Thyroid gland (tissue), 4 donors: ENCODE measurements around the gene NHLRC4. TPM values are rescaled to one million over a fixed set of nuclear protein-coding genes. Genes with fewer than 3 reads are reported as not detected.

Experiments used
- DNase-seq, 2 donors: peaks; one replicate each; pipeline ENCODE4 v3.0.0-alpha.2; 2019
- H3K27ac ChIP-seq, 3 donors: fragments of 200-600 bp; sonication (generic); 1 replicate in 2 of 3; 2 replicates in 1 of 3; pipeline ENCODE4 v1.5.1; 2016 to 2019; ENCODE audit warnings: mild to moderate bottlenecking in 1 of 3, moderate library complexity in 1 of 3
- H3K27me3 ChIP-seq: fragments of 200-600 bp; sonication (generic); one replicate; pipeline ENCODE4 v1.5.1; 2019
- H3K36me3 ChIP-seq, 2 donors: fragments of 200-600 bp; sonication (generic); one replicate each; pipeline ENCODE4 v1.5.1; 2016 to 2019
- H3K4me1 ChIP-seq, 2 donors: fragments of 200-600 bp; sonication (generic); one replicate each; pipeline ENCODE4 v1.5.1; 2017 to 2019
- H3K4me3 ChIP-seq, 3 donors: fragments of 200-600 bp; sonication (generic); replicated peaks in 1 of 3; 1 replicate in 2 of 3; 2 replicates in 1 of 3; pipeline ENCODE4 v1.5.1; 2016; ENCODE audit warnings: mild to moderate bottlenecking in 1 of 3
- H3K9me3 ChIP-seq: fragments of 200-600 bp; sonication (generic); one replicate; pipeline ENCODE4 v1.5.1; 2017
- POLR2A ChIP-seq, 2 donors: fragments of 450-650 bp; IDR thresholded peaks; one replicate each; pipeline ENCODE4 v1.6.1; 2017; ENCODE audit warnings: antibody characterized with exemption in 2 of 2, mild to moderate bottlenecking in 2 of 2, moderate library complexity in 1 of 2
- WGBS, 2 donors: methylation state at CpG; one replicate each; pipeline ENCODE4 v1.1.5; 2017; 5-methylcytosine and 5-hydroxymethylcytosine counted together
- intact Hi-C: fragments of 100-400 bp; cut with DNase I; formaldehyde crosslinking; loops from one replicate; pipeline ENCODE4 v1.15.1; 2023
- total RNA-seq, 4 donors: library from RNA; depleted of rRNA; stranded (reverse); fragments of >200 nt; gene quantifications; one replicate each; pipeline ENCODE4 v1.2.3, GENCODE V29; 2016
- TF ChIP-seq, protein P1 (sequence below), 6 experiments: fragments of 200-600 bp in 3 of 6; fragments of 450-650 bp in 3 of 6; sonication (generic) in 3 of 6; IDR thresholded peaks; one replicate each; pipeline ENCODE4 v1.5.1; 2016 to 2019; ENCODE audit warnings: antibody characterized with exemption in 6 of 6, mild to moderate bottlenecking in 2 of 6, inconsistent platforms in 1 of 6, moderate library complexity in 1 of 6

NHLRC4 gene
- total RNA-seq, 4 donors from 2014 or later, result 0.63 to 0.81 (median 0.67) TPM; not detected in 1

DNA sequence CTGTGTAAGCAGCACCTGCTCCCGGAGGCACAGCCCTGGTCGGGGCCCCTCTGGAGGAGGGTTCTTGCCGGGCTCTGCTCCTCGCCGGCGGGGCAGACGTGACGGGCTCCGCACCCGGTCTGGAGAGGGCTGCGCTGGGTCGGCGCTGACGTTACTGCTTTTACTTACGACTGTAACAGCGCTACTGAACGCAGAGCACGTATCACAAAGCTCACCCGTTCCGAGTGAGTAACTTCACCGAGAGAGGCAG is 21.8 kb downstream of the NHLRC4 start:
- no CpG with 5 or more reads among the region's 21 CpGs for WGBS, 2 donors
- H3K36me3 ChIP-seq, result no peaks in the 10 kb centered on the region
- H3K4me1 ChIP-seq, result peaks cover 37 to 50% of the 10 kb centered on the region in 2 donors
- TF ChIP-seq POLR2A (IDR thresholded peaks at IDR 0.05), result no peak
- TF ChIP-seq, protein P1, sequence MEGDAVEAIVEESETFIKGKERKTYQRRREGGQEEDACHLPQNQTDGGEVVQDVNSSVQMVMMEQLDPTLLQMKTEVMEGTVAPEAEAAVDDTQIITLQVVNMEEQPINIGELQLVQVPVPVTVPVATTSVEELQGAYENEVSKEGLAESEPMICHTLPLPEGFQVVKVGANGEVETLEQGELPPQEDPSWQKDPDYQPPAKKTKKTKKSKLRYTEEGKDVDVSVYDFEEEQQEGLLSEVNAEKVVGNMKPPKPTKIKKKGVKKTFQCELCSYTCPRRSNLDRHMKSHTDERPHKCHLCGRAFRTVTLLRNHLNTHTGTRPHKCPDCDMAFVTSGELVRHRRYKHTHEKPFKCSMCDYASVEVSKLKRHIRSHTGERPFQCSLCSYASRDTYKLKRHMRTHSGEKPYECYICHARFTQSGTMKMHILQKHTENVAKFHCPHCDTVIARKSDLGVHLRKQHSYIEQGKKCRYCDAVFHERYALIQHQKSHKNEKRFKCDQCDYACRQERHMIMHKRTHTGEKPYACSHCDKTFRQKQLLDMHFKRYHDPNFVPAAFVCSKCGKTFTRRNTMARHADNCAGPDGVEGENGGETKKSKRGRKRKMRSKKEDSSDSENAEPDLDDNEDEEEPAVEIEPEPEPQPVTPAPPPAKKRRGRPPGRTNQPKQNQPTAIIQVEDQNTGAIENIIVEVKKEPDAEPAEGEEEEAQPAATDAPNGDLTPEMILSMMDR (IDR thresholded peaks at IDR 0.05), result no peak
- peak; percentile 55 to 61 for DNase-seq
- intact Hi-C loops, result no loop called here
- H3K4me3 ChIP-seq, result peak overlapping the region; percentile 20 to 98 (median 57)
- no peaks in the 10 kb centered on the region for H3K9me3 ChIP-seq
- H3K27me3 ChIP-seq, result no peaks in the 10 kb centered on the region
- peak overlapping the region; percentile 89 to 97 (median 92) for H3K27ac ChIP-seq

DNA sequence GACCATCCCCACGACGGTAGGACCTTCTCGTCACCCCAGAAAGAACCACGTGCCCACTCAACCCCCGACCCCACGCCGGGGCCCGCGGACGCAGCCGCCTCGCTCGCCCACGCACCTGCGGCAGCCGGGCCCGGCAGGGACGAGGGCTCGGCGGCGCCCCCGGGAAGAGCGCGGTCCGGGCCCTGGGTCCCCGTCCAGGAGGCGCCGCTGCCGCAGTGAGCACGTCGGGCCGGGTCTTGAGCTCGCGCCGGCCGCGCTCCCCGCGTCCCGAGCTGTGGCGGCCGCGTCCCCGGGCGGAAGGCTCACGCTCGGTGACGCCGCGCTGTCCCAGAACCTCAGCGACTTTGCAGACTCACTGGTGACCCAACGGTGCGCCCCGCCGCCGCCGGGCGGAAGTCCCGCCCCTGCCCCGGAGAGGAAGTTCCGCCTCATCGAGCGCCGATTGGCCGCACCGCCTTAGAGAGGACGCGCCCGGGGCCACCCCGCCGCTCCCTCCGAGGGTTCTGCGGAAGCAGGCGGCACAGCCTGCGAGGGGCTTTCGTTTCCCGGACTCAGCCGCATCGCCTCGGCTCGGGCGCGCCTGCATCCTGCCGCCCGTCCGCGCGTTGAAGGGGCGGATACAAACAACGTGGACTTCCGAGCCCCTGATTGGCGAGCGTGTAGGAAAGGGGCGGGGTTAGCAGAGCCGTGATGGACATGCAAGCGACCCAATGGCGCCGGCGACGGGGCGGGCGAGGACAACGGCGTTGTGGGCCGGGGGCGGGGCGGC is 22.3 kb downstream of the NHLRC4 start:
- 1% methylated on average over 14 to 20 of the region's 107 CpGs for WGBS, 2 donors
- H3K36me3 ChIP-seq, result no peaks in the 10 kb centered on the region
- intact Hi-C loops, result no loop called here
- H3K4me3 ChIP-seq, result peak overlapping the region; percentile 20 to 98 (median 57)
- TF ChIP-seq, protein P1 (IDR thresholded peaks at IDR 0.05), result peak in 2 of 6 experiments; percentile 7 to 9
- TF ChIP-seq POLR2A (IDR thresholded peaks at IDR 0.05), result peak in 1 of 2 donors; percentile 87
- DNase-seq, result peak; percentile 97 to 98
- peak overlapping the region; percentile 89 to 97 (median 92) for H3K27ac ChIP-seq
- peaks cover 42 to 56% of the 10 kb centered on the region in 2 donors for H3K4me1 ChIP-seq
- H3K9me3 ChIP-seq, result no peaks in the 10 kb centered on the region
- no peaks in the 10 kb centered on the region for H3K27me3 ChIP-seq

DNA sequence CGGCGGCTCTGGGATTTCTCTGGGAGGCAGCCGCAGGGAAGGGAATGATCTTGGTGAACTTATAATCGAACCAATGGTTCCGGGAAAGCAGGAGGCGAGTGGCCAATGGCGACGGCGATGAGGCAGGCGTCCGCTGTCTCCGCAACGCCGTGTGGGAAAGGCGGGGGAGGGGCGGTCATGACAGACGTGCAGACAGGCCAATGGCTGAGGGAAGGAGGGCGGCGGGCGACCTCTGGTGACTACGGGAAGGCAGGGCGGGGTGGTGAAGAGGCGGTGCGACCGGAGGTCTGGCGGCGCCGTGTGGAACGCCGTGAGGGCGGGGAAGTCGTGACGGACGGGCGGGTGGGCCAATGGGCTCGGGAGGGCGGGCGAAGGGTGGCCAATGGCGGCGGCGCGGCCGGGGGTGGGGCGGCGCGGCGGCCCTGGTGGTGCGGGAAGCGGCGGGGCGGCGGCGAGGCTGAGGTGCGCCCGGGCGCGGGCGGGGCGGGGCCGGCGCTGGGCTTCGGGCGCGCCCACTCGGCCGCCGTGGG is 22.9 kb downstream of the NHLRC4 start, which contains the start of gene RAB40C:
TSS of gene RAB40C (plus strand) at position 409 of the 530 bp plus-strand sequence. CDS start 226 bp downstream, outside the sequence.
- Histone ChIP-seq H3K9me3 (no peaks in the 10 kb centered on the region), H3K27ac (peak within 1 kb of the TSS; percentile 89 to 97 (median 92)), H3K36me3 (no peaks in the 10 kb centered on the region), H3K4me3 (peak within 1 kb of the TSS; percentile 85 to 98 (median 94)), H3K4me1 (peaks cover 45 to 61% of the 10 kb centered on the region in 2 donors), H3K27me3 (no peaks in the 10 kb centered on the region)
- peak; percentile 99 for DNase-seq
- WGBS, 2 donors, result 0% methylated on average over 1 to 28 of the region's 67 CpGs
- intact Hi-C loops, result loop anchor here (5.0 kb wide), 1 partner anchor 43 kb away; the partner anchor contains the start of gene WFIKKN1
- TF ChIP-seq, protein P1 (IDR thresholded peaks at IDR 0.05), result peak in 1 of 6 experiments; percentile 6
- peak in 1 of 2 donors; percentile 47 for TF ChIP-seq POLR2A (IDR thresholded peaks at IDR 0.05)

DNA sequence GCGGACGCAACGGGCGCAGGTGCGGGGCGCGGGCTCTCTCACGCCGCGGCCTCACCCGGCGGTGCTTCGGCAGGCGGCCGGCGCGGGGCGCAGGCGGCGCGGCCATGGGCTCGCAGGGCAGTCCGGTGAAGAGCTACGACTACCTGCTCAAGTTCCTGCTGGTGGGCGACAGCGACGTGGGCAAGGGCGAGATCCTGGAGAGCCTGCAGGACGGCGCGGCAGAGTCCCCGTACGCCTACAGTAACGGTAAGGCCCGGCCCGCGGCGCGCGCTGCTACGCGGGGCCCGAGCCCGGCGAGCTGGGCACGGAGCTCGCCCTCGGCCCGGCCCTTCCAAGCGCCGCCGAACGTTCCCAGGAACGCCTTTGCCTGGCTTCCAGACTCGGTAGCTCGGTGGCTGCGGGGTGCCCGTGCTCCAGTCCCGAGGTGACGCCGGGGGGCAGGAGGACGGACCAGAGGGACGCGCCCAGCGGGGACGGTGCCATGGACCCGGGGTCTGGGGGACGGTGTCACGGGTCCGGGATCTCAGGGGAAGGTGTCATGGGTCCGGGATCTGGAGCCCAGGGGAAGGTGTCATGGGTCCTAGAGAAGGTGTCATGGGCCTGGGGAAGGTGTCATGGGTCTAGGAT is 23.5 kb downstream of the NHLRC4 start:
- H3K4me1 ChIP-seq, result peaks cover 45 to 66% of the 10 kb centered on the region in 2 donors
- H3K4me3 ChIP-seq, result peak overlapping the region; percentile 85 to 95 (median 94)
- intact Hi-C loops, result loop anchor here (5.0 kb wide), 1 partner anchor 42 kb away; the partner anchor contains the start of gene WFIKKN1
- 0 to 1% methylated on average over 5 to 23 of the region's 71 CpGs for WGBS, 2 donors
- peak overlapping the region in 2 of 3 donors; percentile 43 to 61 for H3K27ac ChIP-seq
- no peaks in the 10 kb centered on the region for H3K27me3 ChIP-seq
- TF ChIP-seq, protein P1 (IDR thresholded peaks at IDR 0.05), result no peak
- no peak for TF ChIP-seq POLR2A (IDR thresholded peaks at IDR 0.05)
- no peaks in the 10 kb centered on the region for H3K9me3 ChIP-seq
- H3K36me3 ChIP-seq, result no peaks in the 10 kb centered on the region
- DNase-seq, result peak; percentile 46 to 47
